Lung microvascular endothelial cell (primary cell): ENCODE data around the gene IRX4. TPM values are rescaled to one million over a fixed set of nuclear protein-coding genes. Genes with fewer than 3 reads are reported as not detected.

Experiments
- DNase-seq, 2 donors: peaks; one replicate each; pipeline versions ENCODE4 v3.0.0 to v3.0.0-alpha.2; 2010; ENCODE audit warnings: low read depth in 2 of 2
- total RNA-seq: library from RNA; depleted of rRNA; stranded (reverse); fragments of >200 nt; gene quantifications from 2 replicates; pipeline ENCODE4 v1.2.1, GENCODE V29; 2014

IRX4 gene
- total RNA-seq, 1 donor from 2014 or later: not detected

DNA sequence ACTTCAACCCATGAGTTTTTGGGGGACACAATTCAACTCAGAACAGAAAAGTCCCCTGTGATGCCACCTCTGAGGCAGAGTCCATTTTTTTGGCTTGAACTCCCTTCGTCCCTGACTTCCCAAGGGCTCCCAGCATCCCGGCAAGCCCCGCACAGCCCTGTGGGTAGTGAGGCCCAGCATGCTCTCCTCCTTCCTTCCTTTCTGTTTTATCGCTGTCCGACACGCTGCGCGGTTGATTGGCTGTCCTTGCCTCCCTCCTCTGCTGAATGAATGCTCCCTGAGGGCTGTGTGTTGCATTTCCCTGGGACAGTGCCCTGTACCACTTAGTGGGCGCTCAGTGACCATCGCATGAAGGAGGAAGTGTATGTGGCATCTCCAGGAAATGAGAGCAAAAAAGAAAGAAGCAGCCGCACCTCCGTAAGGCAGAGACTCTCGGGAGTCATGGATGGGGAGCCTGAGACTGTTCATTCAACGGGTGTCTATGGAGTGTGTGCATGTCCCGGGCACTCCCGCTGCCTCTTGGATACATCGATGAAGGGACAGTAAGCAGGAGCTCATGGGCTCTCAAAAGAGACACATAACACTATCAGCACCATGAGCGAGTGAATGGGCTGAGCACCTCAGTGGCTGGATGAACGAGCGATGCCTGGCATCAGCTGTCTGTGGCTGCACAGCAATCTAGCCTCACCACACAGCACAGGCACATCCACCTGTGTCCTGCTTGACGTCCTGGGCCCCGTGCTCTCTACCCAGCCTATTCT lies 10.1 kb upstream of the IRX4 start:
- no peak for DNase-seq

DNA sequence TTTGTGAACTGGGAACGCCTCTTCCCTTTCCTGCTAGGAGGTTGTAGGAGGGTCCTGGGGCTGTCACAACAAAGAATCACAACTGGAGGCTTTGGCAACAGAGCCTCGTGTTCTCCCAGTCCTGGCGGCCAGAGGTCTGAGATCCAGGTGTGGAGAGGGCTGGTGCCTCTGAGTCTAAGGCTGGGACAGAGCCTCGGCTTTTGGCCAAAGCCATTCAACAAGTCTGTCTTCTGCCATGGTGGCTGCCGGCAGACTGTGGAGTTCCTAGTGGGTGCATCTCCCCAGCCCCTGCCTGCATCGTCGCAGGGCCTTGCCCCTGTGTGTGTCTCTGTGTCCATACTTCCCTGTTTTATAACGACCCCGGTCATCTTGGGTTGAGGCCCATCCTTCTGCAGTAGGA lies 9.5 kb upstream of the IRX4 start:
- no peak for DNase-seq

DNA sequence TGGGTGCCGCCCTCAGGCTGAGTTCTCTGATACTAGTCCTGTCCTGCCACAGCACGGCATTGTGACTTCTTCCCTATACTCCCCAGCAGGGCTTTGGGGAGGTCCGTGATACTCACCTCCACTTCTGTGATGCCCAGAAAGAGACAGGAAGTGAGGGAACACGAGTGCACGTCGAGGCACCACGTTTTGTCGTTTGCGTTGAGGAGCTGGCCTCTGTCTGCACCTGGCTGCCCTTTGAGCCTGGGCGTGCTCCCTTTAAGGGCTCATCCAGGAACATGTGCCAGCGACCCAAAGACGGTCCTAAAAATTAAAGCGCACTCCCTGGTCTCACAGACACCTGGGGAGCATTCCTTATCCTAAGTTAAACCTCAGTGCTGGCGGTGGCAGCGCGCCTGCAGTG lies 8.7 kb upstream of the IRX4 start:
- DNase-seq: no peak

DNA sequence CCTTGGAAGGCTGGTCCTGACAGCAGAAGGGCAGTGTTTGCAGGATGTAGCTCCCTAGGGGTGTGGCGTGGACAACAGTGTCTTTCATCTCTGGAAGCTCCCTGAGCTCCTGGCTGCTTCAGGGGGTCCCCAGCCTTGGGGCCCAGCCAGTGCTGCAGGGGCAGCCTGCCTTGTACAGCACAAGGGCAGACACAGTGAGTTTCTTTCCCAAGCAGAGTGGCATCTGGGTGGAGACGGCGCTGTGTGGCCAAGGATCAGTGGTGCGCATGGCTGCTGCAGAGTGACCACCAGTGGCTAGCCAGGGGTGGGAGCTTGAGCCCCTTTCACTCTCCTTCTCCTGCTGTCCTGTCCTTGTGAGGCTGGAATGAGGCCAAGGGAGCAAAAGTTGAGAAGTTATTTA lies 7.6 kb upstream of the IRX4 start:
- DNase-seq: no peak

DNA sequence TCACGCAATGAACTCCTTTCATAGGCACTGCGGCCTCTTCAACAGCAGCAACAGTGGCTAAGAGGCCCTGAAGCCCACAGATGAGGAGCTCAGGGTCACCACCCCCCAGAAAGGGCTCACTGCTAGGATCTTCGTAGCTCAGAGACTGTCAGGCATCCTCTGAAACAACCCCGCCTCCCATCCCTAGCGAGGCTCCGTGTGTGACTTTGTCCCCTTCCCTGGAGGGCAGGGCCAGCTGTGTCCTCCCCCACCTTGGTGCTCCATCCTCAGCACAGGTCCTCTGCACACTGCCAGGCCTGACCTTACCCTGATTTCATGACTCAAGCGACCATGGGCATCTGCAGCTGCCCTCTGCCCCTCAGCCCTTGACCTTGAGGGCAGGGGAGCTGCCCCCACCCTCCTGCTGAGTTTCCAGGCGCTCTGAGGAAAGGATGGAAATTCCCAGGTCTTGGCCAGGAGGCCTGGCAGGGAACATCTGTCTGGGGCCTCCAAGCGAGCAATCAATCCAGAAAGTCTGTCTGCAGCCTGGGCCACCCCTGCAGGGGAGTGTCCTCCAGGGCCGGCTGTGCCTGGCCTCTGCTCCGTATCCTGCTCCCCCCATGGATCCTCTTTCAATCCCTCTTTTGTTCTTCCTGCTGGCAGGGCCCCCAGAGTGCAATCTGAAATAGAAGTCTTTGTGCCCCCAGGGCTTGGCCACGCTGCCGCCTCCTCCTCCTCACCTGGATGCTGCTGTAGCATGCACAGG lies 6.8 kb upstream of the IRX4 start:
- no peak for DNase-seq

DNA sequence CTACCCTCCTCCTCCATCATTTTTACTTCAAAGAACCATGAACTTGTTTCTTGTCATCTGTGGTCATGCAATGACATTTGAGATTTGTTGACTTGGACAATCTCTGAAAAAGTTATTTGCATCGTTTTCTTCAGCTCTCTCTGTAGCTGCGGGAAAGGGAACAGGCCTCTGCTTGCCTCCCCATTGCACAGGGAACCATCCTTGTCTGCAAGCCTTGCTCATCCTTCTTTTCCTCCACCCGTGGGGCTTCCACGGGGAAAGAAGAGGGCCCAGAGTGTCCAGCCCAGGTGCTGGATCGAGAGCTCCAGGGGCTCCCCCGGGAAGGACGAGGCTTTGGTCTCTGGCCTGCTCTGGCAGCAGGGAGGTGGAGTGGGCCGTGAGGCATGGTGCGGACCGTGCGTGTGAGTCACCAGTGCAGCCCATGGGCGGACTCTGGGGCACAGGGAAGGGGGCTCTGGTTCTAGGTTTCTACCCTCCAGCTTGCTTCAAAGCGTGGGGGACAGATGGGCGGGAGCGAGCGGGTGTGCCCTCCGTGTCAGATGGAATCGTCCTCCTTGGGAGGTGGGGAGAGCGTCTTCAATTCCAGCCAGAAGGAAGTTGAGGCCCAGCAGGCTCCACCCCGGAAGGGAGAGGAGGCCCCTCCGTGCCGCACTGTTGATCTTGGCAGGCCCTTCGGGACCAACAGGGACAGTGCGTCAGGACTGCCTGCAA lies 6.0 kb upstream of the IRX4 start:
- no peak for DNase-seq

DNA sequence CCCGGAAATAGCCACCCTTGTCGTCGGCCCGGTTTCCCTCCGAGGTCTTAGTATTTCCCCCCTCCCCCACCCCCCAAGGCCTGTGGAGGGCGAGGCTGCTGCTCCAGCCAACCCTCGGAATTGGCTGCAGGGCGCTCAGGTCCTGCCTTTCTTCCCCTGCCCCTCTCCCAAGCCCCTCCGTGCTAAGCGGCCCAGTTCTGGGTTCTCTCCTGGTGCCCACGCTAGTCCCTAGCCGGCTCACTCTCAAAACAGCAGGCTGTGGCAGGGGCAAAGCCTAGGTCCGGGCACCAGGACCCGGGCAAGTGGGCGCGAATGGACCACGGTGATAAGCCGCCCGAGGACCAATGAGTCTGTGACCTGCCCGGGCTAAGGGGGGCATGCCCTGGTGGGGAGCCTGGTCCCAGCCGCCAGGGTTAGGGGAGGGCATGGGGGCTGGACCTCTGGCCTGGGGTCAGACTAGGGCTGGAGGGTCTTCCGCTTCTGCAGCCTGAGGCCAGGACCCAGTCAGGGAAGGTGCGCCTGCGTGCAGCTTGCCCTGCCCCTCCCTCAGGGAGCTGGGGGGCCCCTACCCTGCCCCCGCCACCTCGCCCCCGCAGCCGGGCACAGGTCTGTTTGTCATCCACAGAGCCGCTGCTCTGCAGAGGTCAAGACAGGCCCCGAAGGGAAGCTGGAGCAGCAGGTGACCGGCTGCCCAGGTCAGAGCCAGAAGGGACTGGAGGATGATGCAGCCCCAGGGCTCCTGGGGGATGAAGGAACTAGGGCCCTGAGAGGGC lies 5.0 kb upstream of the IRX4 start:
- no peak for DNase-seq

DNA sequence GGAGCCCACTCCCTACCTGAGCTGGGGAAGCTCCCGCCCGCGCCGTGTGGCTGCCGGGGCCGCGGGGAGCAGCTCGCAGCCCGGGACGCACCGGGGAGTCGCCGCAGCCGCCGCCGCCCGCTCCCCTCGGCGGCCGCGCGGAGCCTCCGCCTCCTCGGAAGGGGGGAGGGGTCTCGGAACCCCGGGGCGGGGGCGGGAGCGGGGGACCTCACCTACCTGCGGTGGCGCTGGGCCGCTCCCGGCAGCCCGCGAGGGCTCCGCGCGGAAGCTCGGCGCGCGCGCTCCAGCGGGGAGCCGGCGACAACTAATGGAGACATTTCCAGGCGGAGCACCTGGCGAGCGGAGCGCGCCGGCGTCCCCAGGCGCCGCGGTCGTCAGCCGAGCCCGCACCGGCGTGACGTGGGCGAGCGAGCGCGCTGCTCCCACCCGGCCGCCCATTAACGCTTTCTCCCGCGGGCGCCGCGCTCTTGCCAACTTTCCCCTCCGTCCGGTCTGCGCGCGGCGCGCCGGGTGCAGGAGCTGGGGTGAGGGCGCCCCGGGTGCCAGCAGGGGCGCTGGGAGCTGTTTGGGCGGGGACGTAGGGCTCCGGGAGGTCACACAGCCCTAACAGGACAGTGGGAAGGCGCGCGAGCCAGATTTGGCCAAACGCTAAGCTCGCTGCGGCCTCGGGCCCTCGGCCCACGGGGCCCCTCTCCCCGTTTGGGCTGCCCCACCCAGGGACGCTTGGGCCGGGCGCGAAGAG lies 4.3 kb upstream of the IRX4 start:
- no peak for DNase-seq

DNA sequence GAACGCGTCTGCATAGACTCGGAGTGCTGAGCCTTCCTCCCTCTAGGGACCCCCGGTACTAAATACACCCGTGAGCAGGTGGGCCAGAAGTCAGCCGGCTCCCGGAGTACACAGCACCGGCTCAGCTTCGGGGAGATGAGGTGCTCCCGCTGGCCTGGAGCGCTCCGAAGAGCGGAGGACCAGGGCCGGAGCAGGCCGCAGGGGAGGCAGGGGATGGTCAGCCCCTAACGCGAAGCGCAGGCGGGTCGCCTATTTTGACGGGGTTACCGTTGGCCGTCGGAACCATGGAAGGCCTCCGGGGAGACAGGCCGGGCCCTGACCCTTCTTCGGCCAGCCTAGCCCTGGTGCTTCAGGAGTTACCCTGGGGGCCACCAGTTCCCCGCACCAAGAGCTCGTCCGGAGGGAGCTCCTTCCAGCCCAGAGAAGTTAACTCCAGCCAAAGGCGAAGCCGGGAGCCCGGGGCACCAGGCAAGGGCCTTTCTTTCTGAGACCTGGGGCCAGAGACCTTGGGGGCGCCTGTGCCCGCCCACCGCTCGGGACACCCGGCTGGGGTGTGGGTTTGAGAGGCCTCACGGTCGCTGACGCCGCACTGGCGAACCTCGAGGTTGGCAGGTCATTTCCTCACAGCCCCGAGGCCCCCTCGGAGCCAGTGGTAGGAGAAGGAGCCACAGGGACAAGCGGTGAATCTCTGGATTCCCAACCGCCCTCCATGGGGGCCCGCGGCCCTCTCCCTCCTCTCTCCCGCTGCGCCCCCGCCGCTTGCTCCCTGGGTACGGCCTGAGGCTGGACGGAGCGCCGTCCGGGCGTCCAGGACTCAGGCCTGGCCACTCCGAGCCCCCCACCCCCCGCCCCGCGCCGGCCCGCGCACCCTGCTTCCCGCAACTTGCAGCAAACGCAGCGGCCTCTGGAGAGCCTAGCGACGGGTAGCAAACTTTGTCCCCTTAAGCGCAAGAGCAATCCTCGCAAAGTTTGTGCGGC lies 3.4 kb upstream of the IRX4 start:
- DNase-seq: no peak

DNA sequence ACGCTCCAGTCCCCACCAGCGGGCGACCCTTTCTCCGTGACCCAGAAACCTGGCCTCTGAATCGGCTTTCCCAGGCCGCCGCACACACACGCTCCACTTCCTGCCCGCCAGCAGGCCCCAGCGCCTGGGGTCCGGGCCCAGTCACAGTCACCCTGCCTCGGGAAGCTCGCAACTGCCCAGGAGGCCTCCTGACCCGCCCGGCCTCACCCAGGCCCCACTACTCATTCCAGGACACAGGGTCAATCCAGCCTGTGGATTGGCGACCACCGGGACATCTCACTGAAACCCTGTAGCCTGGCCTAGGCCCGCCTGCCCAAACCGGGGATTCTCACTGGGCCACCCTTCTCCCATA lies 2.7 kb upstream of the IRX4 start:
- DNase-seq: no peak

DNA sequence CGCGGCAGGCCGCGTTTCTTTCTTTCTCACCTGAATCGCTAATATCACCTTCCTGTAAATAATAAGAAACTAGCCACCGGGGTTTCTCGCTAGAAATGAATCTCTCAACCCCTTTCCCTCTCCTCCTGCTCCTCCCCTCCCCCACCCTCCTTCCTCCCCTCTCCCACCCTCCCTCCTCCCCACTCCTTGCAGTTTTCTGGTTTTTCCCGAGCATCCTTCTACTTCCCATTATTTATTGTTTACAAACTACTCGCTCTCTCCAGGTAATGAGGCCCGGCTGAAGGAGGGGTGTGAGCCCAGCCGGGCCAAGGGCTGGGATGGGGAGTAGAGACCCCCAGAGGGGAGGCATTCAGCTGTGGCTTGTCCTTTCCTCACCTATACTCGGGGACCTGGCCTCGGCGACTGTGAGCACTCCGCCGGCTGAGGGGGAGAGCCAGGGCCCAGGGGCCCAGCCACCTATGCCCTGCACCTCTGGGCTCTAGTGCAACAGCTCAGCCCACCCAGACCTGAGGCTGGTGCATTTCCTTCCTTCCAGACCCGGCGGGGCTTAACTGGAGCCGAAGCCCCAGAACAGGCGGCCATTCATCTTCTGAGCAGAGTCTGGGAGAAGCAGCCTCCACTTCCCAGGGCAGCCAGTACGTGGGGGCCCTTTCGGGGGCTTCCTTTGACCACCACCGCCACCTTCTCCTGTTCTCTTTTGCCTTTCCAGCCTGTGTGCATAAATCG lies 2.1 kb upstream of the IRX4 start:
- DNase-seq: no peak

DNA sequence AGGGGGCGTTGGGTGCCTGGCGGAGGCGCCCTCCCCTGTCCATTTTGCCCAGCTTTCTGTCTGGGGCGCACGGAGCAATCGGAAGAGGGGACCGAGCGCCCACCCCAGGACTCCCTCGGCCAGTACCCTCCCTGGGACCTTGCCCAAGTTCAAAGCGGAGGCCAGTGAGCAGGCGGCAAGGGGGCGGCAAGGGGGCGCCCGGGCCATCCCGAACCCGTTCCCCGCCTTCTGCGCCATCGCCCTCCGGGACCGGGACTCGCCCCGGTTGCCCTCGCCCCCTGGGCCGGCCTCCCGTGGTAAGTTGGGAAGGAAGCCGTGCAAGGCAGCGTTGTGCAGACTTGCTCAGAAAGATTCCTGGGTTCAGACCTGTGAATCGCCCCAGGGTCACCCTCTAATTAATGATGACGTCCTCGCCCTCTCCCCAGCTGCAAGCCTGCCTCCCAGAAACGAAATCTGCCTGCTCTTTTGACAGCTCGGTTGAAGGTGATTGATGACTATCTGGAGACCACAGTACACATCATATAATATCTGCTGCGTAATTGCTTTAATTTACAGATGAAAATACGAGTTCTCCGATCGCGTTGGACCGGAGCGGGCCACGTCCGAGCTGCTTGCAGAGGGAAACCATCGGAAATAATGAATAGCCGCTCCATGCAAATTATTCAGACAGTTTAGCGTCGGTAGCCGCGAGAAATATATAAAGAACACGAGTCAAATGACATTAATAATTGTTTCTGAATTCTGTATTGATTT lies 1.4 kb upstream of the IRX4 start:
- no peak for DNase-seq

DNA sequence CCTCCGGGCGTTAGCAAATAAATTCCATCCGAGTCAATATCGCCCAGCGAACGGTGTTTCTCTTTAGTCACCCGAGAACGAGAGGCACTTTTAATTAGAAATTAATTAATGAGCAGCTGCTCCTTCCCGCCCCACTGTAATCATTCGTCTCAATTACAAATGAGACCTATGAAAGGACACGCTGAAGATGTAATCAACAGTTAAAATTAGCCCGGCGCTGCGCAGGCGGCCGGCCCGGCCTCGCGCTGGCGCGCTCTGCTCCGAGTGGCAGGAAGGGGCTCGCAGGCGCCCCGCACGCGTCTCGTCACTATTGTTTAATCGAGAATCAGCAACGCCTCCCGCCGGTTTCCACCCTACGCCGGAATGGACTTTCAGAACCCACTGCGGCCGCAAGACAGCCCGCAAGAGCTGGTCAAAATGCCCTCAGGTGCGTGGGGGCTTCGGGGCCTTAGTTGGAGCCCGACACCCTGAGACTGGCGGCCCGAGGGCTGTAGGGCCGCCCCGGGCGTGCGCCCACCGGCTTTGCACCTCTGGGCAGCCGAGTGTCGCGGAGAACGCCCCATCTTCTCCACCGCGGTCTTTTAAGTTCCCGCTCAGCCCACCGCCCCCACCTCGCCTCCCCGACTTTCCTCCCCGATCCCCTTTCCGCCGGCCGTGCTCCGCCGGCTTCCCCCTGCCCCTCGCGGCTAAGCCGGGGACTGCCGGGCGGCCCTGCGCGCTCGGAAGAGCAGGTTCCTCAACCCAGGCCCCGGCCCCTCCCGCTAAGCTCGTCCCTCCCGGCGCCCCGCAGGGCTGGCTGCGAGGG lies 597 bp upstream of the IRX4 start:
- peak in 1 of 2 donors; percentile 13 for DNase-seq

DNA sequence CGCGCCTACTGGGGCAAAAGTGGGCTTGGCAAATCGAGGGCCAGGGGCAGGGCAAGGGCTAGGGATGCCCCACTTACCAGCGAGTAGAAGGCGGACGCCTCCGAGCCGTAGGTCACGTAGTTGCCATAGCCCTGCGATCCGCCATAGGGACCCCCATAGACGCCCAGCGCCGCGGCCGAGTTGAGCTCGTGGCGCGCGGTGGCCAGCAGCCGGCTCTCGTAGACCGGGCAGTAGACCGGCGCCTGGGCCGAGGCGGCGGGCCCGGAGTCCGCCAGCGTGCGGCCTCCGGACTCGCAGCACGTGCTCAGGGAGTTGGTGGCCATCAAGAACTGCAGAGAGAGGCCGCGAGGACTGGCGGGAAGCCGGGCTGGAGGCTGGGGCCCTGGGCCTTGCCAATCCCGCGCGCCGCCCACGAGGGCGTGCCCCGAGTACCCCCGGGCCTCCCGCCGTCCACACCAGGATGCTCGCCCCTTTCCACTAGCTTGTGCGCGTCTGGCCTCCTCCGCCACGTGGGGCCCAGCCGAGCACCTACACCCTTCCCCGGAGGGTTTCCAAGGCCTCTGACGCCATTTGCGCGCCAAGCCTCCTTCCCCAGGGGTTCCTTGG lies 891 bp downstream of the IRX4 start:
- DNase-seq: no peak

DNA sequence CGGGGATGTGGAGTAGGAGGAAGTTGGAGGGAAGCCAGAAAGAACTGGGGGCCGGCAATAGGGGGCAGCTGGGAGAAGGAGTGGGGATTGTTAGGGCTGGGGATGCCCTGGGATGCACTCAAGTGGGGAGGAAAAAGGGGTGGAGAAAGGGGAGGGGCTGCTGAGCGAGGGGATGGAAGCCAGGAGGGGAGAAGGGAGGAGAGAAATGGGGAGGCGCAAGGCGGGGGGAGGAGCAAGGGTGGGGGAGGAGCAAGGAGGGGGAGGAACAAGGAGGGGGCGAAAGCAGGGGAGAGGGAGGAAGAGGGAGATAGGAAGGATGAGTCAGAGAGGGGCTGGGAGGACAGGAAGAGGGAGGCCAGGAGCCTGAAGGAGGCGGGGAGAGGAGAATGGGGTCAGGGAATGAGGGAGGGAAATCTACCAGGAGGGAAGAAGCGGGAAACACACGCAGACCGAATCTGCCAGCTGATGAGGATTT lies 1.6 kb downstream of the IRX4 start:
- DNase-seq: no peak

DNA sequence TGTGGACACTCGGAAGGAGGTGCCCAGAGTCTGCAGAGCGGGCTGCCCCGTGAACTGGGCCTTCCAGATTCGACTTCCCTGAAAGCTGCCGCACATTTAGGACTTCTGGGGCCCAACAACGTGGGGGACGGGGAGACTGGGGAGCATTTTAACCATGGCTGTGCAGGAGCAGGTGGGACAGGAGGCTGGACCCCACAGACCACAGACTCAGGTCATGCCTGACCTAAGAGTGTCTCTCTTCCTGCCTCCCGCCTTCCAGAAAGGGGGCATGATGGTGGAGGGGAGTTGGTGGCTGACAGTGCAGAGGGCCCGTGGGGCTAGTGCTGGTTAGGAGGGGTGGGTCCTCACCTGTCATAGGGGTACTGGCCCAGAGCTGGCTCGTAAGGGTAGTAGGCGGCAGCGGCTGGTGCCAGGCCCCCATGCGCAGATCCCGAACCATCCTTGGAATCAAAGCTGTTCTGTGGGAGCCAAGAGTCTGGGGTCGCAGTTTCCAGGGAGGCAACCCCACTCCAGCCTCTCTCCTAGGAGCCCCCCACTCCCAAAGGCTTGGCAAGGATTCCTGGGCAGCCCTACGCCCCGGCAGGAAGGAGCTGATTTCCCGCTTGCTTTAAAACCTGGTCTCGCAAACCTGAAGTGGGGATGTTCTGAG lies 2.2 kb downstream of the IRX4 start:
- no peak for DNase-seq
